ENCODE results near the gene FXYD7. TPM values are rescaled to one million over a fixed set of nuclear protein-coding genes. Genes with fewer than 3 reads are reported as not detected.

FXYD7 gene
- total and polyA plus RNA-seq, 2 of the 13 experiments (the other 11 are each of a cell fraction or from before 2014, with no cell fraction given), result 0.55 TPM; not detected in 1

- TF ChIP-seq YEATS4 (CRISPR knock-in tag; IDR thresholded peaks at IDR 0.05; ENCODE audit: borderline replicate concordance), result no peak; the same call in 1 of the 2 replicates
- TF ChIP-seq, protein P1, sequence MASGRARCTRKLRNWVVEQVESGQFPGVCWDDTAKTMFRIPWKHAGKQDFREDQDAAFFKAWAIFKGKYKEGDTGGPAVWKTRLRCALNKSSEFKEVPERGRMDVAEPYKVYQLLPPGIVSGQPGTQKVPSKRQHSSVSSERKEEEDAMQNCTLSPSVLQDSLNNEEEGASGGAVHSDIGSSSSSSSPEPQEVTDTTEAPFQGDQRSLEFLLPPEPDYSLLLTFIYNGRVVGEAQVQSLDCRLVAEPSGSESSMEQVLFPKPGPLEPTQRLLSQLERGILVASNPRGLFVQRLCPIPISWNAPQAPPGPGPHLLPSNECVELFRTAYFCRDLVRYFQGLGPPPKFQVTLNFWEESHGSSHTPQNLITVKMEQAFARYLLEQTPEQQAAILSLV (CRISPR knock-in tag; IDR thresholded peaks at IDR 0.05; ENCODE audit: borderline replicate concordance), result no peak
- no peak for TF ChIP-seq ZFP36L2 (CRISPR knock-in tag; IDR thresholded peaks at IDR 0.05)
- no peak for TF ChIP-seq DNMT3B (CRISPR knock-in tag; conservative IDR thresholded peaks at IDR 0.05)
- no peak for TF ChIP-seq ATM (IDR thresholded peaks at IDR 0.05; ENCODE audit: borderline replicate concordance)
- TF ChIP-seq ZNF354B (CRISPR knock-in tag; IDR thresholded peaks at IDR 0.05), result no peak
- no peak for TF ChIP-seq GZF1 (CRISPR knock-in tag; IDR thresholded peaks at IDR 0.05)
- peak; percentile 78; the same call in 1 of the 2 replicates for TF ChIP-seq ESRRA (CRISPR knock-in tag; IDR thresholded peaks at IDR 0.05; ENCODE audit: low read depth)
- TF ChIP-seq, protein P2, sequence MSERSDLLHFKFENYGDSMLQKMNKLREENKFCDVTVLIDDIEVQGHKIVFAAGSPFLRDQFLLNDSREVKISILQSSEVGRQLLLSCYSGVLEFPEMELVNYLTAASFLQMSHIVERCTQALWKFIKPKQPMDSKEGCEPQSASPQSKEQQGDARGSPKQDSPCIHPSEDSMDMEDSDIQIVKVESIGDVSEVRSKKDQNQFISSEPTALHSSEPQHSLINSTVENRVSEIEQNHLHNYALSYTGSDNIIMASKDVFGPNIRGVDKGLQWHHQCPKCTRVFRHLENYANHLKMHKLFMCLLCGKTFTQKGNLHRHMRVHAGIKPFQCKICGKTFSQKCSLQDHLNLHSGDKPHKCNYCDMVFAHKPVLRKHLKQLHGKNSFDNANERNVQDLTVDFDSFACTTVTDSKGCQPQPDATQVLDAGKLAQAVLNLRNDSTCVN (CRISPR knock-in tag; IDR thresholded peaks at IDR 0.05; ENCODE audit: borderline replicate concordance), result no peak
- peak; percentile 87 for TF ChIP-seq RARA (CRISPR knock-in tag; IDR thresholded peaks at IDR 0.05)
- peak; percentile 38; the same call in 1 of the 2 replicates for TF ChIP-seq CREM (IDR thresholded peaks at IDR 0.05)
- TF ChIP-seq CREM (CRISPR knock-in tag; IDR thresholded peaks at IDR 0.05), result no peak
- no peak for TF ChIP-seq ZNF615 (CRISPR knock-in tag; IDR thresholded peaks at IDR 0.05; ENCODE audit: borderline replicate concordance)
- TF ChIP-seq PTBP1 (IDR thresholded peaks at IDR 0.05; ENCODE audit: low read depth, low read length, poor library complexity, severe bottlenecking), result no peak
- TF ChIP-seq PHF20 (CRISPR knock-in tag; IDR thresholded peaks at IDR 0.05), result no peak
- TF ChIP-seq HIVEP1 (CRISPR knock-in tag; IDR thresholded peaks at IDR 0.05), result no peak
- no peak for TF ChIP-seq TOPORS (CRISPR knock-in tag; IDR thresholded peaks at IDR 0.05)
- no peak for TF ChIP-seq ZBTB40 (IDR thresholded peaks at IDR 0.05)
- TF ChIP-seq ZBTB40 (CRISPR knock-in tag; IDR thresholded peaks at IDR 0.05), result 0 out of 2 replicates have a peak, but pooled peaks have one; percentile 43
Observed at GRCh38 chr19:35130761-35131720, 12.0 kb upstream of the FXYD7 start (continued).

All from HepG2 (cell line).